GM12878 (cell line): ENCODE results near the gene LRRC74B. TPM values are rescaled to one million over a fixed set of nuclear protein-coding genes. Genes with fewer than 3 reads are reported as not detected.

Experiments
- ATAC-seq: fragments of 200-7000 bp; cut with Tn5 transposase; 3 replicates; pipeline ENCODE4 v1.9.1; 2020; ENCODE audit warnings: mild to moderate bottlenecking, moderate library complexity
- BruUV-seq: library from RNA; stranded (reverse); fragments of 400-500 nt; replicated peaks from 2 replicates; lab custom pipeline; 2021; lab: Mats Ljungman, UMichigan
- CTCF ChIA-PET: fragments of 300-600 bp; sonication (Branson Sonifier 250); formaldehyde crosslinking; extraction: SDS; loops from one replicate; lab custom pipeline; 2021; ENCODE audit warnings: inconsistent platforms; lab: Yijun Ruan, JAX
- POLR2A ChIA-PET: fragments of 350-600 bp; formaldehyde crosslinking; extraction: SDS; loops from one replicate; lab custom pipeline; 2021; ENCODE audit warnings: inconsistent platforms; lab: Charles Lee
- RAD21 ChIA-PET: fragments of 300-600 bp; sonication (Branson Sonifier 250); formaldehyde crosslinking; loops from one replicate; lab custom pipeline; 2023; ENCODE audit warnings: antibody characterized with exemption; ENCODE audit not compliant: unreplicated experiment; lab: Charles Lee
- SMC1A ChIA-PET: fragments of 300-600 bp; sonication (Branson Sonifier 250); formaldehyde crosslinking; loops from one replicate; lab custom pipeline; 2023; ENCODE audit not compliant: unreplicated experiment, uncharacterized antibody; lab: Charles Lee
- DNase-seq: peaks from one replicate; pipeline ENCODE4 v3.0.0-alpha.2; 2011; ENCODE audit warnings: low read depth, low spot score
- FAIRE-seq: peaks from 3 replicates; lab custom pipeline; 2011; peaks lifted over from hg19 to GRCh38; lab: Jason Lieb, UNC
- H2AFZ ChIP-seq: 2 replicates; pipeline ENCODE4 v1.6.0; 2011; ENCODE audit warnings: low read depth, low read length, control low read depth; ENCODE audit not compliant: control insufficient read depth
- H3K27ac ChIP-seq: 2 replicates; pipeline ENCODE4 v1.5.1; 2011; ENCODE audit warnings: control low read depth; ENCODE audit not compliant: control insufficient read depth, insufficient read depth
- H3K27me3 ChIP-seq, 2 experiments: replicated peaks in 1 of 2; 2 replicates each; pipeline versions ENCODE4 v1.6.0 to v1.6.1; 2011; ENCODE audit warnings: low read length in 1 of 2; ENCODE audit not compliant: control insufficient read depth in 2 of 2, insufficient read depth in 2 of 2
- H3K36me3 ChIP-seq, 2 experiments: 2 replicates each; pipeline ENCODE4 v1.5.1; 2011; ENCODE audit warnings: low read length in 1 of 2; ENCODE audit not compliant: control insufficient read depth in 2 of 2, insufficient read depth in 2 of 2
- H3K4me1 ChIP-seq: 2 replicates; pipeline ENCODE4 v1.6.1; 2011; ENCODE audit warnings: mild to moderate bottlenecking, low read length, moderate library complexity, mixed read lengths; ENCODE audit not compliant: control insufficient read depth, insufficient read depth
- H3K4me2 ChIP-seq: 2 replicates; pipeline ENCODE4 v1.6.0; 2011; ENCODE audit warnings: control low read depth; ENCODE audit not compliant: control insufficient read depth, insufficient read depth
- H3K4me3 ChIP-seq: fragments of 200-600 bp; sonication (generic); 2 replicates; pipeline ENCODE4 v1.5.1; 2016
- H3K79me2 ChIP-seq: 2 replicates; pipeline ENCODE4 v1.6.0; 2011; ENCODE audit warnings: low read length; ENCODE audit not compliant: control insufficient read depth, insufficient read depth
- H3K9ac ChIP-seq: 2 replicates; pipeline ENCODE4 v1.8.0; 2011; ENCODE audit warnings: low read length, control low read depth, mixed read lengths; ENCODE audit not compliant: control insufficient read depth, insufficient read depth
- H3K9me3 ChIP-seq: replicated peaks from 3 replicates; pipeline ENCODE4 v1.5.1; 2011; ENCODE audit warnings: mild to moderate bottlenecking, low read length; ENCODE audit not compliant: control insufficient read depth, insufficient read depth
- H4K20me1 ChIP-seq: 2 replicates; pipeline ENCODE4 v1.6.0; 2011; ENCODE audit not compliant: control insufficient read depth, insufficient read depth
- BACH1 ChIP-seq: fragments of 450-650 bp; IDR thresholded peaks from 2 replicates; pipeline ENCODE4 v1.6.1; 2017; ENCODE audit warnings: mild to moderate bottlenecking, borderline replicate concordance
- DPF2 ChIP-seq: fragments of 450-650 bp; IDR thresholded peaks from 2 replicates; pipeline ENCODE4 v1.6.1; 2017; ENCODE audit warnings: mild to moderate bottlenecking
- GATAD2B ChIP-seq: fragments of 450-650 bp; conservative IDR thresholded peaks from 2 replicates; pipeline ENCODE4 v1.6.1; 2017; ENCODE audit warnings: low read depth, mild to moderate bottlenecking, moderate library complexity
- KDM1A ChIP-seq: fragments of 200-600 bp; sonication (generic); IDR thresholded peaks from 2 replicates; pipeline ENCODE4 v1.6.1; 2016; ENCODE audit warnings: borderline replicate concordance
- LARP7 ChIP-seq: fragments of 450-650 bp; IDR thresholded peaks from 2 replicates; pipeline ENCODE4 v1.6.1; 2017; ENCODE audit warnings: mild to moderate bottlenecking
- NFYB ChIP-seq: IDR thresholded peaks from 2 replicates; pipeline ENCODE4 v1.6.1; 2011; ENCODE audit warnings: low read depth, mild to moderate bottlenecking, low read length, improper control_type of control experiment, moderate library complexity; ENCODE audit not compliant: insufficient read depth
- POLR2AphosphoS5 ChIP-seq: IDR thresholded peaks from 2 replicates; pipeline ENCODE4 v1.6.1; 2011; ENCODE audit warnings: mild to moderate bottlenecking, low read length, inconsistent platforms
- RAD21 ChIP-seq: IDR thresholded peaks from 2 replicates; pipeline ENCODE4 v1.6.1; 2011; ENCODE audit warnings: mild to moderate bottlenecking, low read depth, low read length, moderate library complexity; ENCODE audit not compliant: insufficient read depth
- RCOR1 ChIP-seq: conservative IDR thresholded peaks from 2 replicates; pipeline ENCODE4 v1.6.1; 2012; ENCODE audit warnings: low read depth, low read length, improper control_type of control experiment
- SUPT20H ChIP-seq: IDR thresholded peaks from 2 replicates; pipeline ENCODE4 v1.6.1; 2011; ENCODE audit warnings: low read depth, mild to moderate bottlenecking, low read length, moderate library complexity, borderline replicate concordance; ENCODE audit not compliant: control insufficient read depth
- ZNF207 ChIP-seq: fragments of 450-650 bp; IDR thresholded peaks from 2 replicates; pipeline ENCODE4 v1.6.1; 2014; ENCODE audit warnings: antibody characterized with exemption, mild to moderate bottlenecking, borderline replicate concordance
- WGBS: methylation state at CpG from one replicate; pipeline ENCODE4 v1.1.6; 2016; ENCODE audit warnings: low lambda C conversion rate; ENCODE audit not compliant: insufficient replicate concordance, insufficient coverage; ENCODE audit errors: missing lambda C conversion rate; 5-methylcytosine and 5-hydroxymethylcytosine counted together
- in situ Hi-C: fragments of 300-500 bp; cut with MboI; formaldehyde crosslinking; loops from 9 replicates; pipeline ENCODE4 v1.14.3; 2018; ENCODE audit warnings: mixed read lengths
- intact Hi-C: fragments of 100-400 bp; cut with micrococcal nuclease; formaldehyde crosslinking; loops from one replicate; pipeline ENCODE4 v1.14.2; 2022; ENCODE audit not compliant: unreplicated experiment
- polyA plus RNA-seq, 11 experiments: library from polyadenylated mRNA; depleted of rRNA in 4 of 11; unstranded in 6 of 11; stranded (reverse) in 5 of 11; fragments of >200 nt; fragmentation: Nextera tagmentation in 4 of 11; fragmentation: Illumina TruSeq in 1 of 11; extraction: Ambion mirVana in 4 of 11; extraction: Trizol in 1 of 11; gene quantifications; 1 replicate in 1 of 11; 2 replicates in 10 of 11; pipeline versions ENCODE4 v1.2.1 to v1.2.3, GENCODE V29; 2011 to 2016; ENCODE audit warnings: inconsistent platforms in 2 of 11, missing spikeins in 2 of 11, low read depth in 1 of 11
- total RNA-seq, 4 experiments: library from RNA; depleted of rRNA in 3 of 4; stranded (reverse); fragments of >200 nt in 3 of 4; fragmentation: Illumina TruSeq in 1 of 4; extraction: Trizol in 1 of 4; gene quantifications; 2 replicates each; pipeline versions ENCODE4 v1.2.1 to v1.2.3, GENCODE V29; 2013 to 2021

The LRRC74B gene
- total and polyA plus RNA-seq, 10 of the 15 experiments (the other 5 are each of a cell fraction or from before 2014, with no cell fraction given), result not detected

GRCh38 chr22:21079493-21079892 lies 33.7 kb downstream of the LRRC74B start (continued):
- TF ChIP-seq KDM1A, result no peak

DNA sequence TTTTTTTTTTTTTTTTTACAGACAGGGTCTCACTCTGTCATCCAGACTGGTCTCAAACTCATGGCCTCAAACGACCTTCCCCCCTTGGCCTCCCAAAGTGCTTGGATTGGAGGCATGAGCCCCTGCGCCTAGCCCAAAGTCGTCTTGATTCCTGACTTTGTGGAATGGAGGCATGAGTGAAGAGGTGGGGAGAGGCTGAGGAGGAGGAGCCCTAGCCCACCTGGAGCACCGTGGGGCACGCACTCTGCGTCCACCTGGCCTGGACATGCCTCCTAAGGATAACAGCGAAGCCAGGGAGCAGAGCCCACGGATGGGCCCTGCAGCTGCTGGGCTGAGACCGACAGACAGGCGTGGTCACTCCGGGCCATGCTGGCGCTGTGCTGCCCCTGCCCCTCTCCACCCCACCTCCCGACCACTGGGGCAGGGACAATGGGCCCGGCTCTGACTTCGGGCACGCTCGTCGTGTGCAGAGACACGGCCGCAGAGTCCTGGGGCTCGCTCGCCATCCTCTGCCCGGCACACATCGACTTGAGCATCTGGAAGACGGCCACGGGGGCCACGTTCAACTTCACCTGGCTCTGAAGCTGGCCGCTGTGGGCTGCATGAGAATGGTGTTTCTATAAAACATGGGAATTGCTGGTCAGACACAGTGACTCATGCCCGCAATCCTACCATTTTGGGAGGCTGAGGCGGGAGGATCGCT lies 34.8 kb downstream of the LRRC74B start:
- Histone ChIP-seq H3K27ac (no peak overlapping the region), H3K4me1 (no peaks in the 10 kb centered on the region), H3K36me3 (no peaks in the 10 kb centered on the region), H4K20me1 (no peaks in the 10 kb centered on the region), H3K4me3 (no peak overlapping the region), H3K9me3 (no peaks in the 10 kb centered on the region), H2AFZ (no peak overlapping the region), H3K9ac (no peak overlapping the region), H3K4me2 (no peak overlapping the region), H3K27me3 (no peaks in the 10 kb centered on the region; a peak in 1 of 4 replicates), H3K79me2 (no peaks in the 10 kb centered on the region)
- DNase-seq, result no peak
- no TSS peak for BruUV-seq
- 60% methylated on average over 31 of the region's 31 CpGs for WGBS
- CTCF ChIA-PET, result no interaction called here
- in situ Hi-C loops, result no loop called here
- no peak for FAIRE-seq
- RAD21 ChIA-PET, result no interaction called here
- no peak for ATAC-seq
- SMC1A ChIA-PET, result no interaction called here
- POLR2A ChIA-PET, result no interaction called here
- TF ChIP-seq POLR2AphosphoS5, result no peak
- TF ChIP-seq ZNF207, result no peak
- no peak for TF ChIP-seq GATAD2B
- no peak for TF ChIP-seq BACH1
- no peak for TF ChIP-seq SUPT20H
- TF ChIP-seq LARP7, result no peak
- no peak for TF ChIP-seq RCOR1
- TF ChIP-seq RAD21, result no peak
- no peak for TF ChIP-seq DPF2
- TF ChIP-seq NFYB, result no peak
- intact Hi-C loops, result no loop called here
